IMR-90 (cell line): Measurements from ENCODE around the gene PSMD6.

Experiments used
- CEBPB ChIP-seq: IDR thresholded peaks from 2 replicates; pipeline ENCODE4 v1.6.1; 2012; ENCODE audit warnings: low read depth, low read length, improper control_type of control experiment
- FOS ChIP-seq: fragments of 150-350 bp; IDR thresholded peaks from 2 replicates; pipeline ENCODE4 v1.6.1; 2016; ENCODE audit warnings: low read depth, low read length
- MAFK ChIP-seq: IDR thresholded peaks from 2 replicates; pipeline ENCODE4 v1.6.1; 2012; ENCODE audit warnings: low read depth, low read length, improper control_type of control experiment
- MAZ ChIP-seq: IDR thresholded peaks from 2 replicates; pipeline ENCODE4 v1.6.1; 2012; ENCODE audit warnings: low read depth, mild to moderate bottlenecking, low read length, improper control_type of control experiment, moderate library complexity, borderline replicate concordance
- POLR2A ChIP-seq: IDR thresholded peaks from 2 replicates; pipeline ENCODE4 v1.6.1; 2012; ENCODE audit warnings: mild to moderate bottlenecking, low read depth, low read length
- RFX5 ChIP-seq: IDR thresholded peaks from 2 replicates; pipeline ENCODE4 v1.8.0; 2012; ENCODE audit warnings: low read depth, mild to moderate bottlenecking, low read length, moderate library complexity
- SMC3 ChIP-seq: fragments of 150-350 bp; IDR thresholded peaks from 2 replicates; pipeline ENCODE4 v1.6.1; 2016; ENCODE audit warnings: low read depth, mild to moderate bottlenecking, antibody characterized with exemption, low read length, moderate library complexity
- TF ChIP-seq, protein P1 (sequence below): conservative IDR thresholded peaks from 2 replicates; pipeline ENCODE4 v1.5.1; 2012; ENCODE audit warnings: mild to moderate bottlenecking, low read depth, low read length, improper control_type of control experiment
- TF ChIP-seq, protein P2 (sequence below): fragments of 150-350 bp; IDR thresholded peaks from 2 replicates; pipeline ENCODE4 v1.6.1; 2017; ENCODE audit warnings: mild to moderate bottlenecking, antibody characterized with exemption, low read length, low read depth

DNA sequence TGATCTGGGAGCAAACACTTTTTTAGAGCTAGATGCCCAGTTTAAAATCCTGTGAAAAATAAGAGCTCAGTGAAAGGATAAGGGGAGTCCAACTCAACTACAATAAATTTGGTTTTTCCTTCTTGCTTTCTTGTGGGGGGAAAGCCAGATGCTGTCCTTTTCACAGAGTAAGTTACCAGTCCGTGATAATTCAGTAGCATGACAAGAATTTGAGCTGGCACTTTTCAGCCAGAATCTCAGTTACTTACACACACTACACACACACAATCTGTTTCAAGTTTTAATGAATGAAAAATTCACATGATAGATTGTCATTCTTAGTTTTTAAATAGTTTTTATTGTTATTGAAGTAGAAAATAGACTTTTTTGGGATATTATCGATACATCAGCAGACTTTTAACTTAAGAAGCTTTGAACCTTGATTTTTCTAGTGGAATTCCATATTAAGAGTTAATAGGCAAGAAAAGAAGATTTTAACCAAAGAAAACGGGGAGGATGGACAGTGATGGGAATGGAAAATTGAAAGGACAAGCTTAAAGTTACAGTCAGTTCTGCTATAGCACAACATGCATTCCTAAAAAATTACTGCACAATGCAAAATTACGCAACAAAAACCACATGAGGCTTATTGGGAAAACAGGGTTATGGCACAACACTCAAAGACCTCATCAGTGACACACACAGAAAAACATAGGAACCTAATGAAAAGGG, 47.0 kb downstream of the PSMD6 start:
- TF ChIP-seq, protein P1, sequence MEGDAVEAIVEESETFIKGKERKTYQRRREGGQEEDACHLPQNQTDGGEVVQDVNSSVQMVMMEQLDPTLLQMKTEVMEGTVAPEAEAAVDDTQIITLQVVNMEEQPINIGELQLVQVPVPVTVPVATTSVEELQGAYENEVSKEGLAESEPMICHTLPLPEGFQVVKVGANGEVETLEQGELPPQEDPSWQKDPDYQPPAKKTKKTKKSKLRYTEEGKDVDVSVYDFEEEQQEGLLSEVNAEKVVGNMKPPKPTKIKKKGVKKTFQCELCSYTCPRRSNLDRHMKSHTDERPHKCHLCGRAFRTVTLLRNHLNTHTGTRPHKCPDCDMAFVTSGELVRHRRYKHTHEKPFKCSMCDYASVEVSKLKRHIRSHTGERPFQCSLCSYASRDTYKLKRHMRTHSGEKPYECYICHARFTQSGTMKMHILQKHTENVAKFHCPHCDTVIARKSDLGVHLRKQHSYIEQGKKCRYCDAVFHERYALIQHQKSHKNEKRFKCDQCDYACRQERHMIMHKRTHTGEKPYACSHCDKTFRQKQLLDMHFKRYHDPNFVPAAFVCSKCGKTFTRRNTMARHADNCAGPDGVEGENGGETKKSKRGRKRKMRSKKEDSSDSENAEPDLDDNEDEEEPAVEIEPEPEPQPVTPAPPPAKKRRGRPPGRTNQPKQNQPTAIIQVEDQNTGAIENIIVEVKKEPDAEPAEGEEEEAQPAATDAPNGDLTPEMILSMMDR = no peak
- peak; percentile 100 for TF ChIP-seq CEBPB
- TF ChIP-seq RFX5 = no peak; the same call in 1 of the 2 replicates
- TF ChIP-seq POLR2A = no peak
- peak; percentile 22; the same call in 1 of the 2 replicates for TF ChIP-seq MAFK
- TF ChIP-seq MAZ = no peak
- TF ChIP-seq, protein P2, sequence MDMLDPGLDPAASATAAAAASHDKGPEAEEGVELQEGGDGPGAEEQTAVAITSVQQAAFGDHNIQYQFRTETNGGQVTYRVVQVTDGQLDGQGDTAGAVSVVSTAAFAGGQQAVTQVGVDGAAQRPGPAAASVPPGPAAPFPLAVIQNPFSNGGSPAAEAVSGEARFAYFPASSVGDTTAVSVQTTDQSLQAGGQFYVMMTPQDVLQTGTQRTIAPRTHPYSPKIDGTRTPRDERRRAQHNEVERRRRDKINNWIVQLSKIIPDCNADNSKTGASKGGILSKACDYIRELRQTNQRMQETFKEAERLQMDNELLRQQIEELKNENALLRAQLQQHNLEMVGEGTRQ = peak; percentile 40; the same call in 1 of the 2 replicates
- TF ChIP-seq SMC3 = no peak
- peak; percentile 84 for TF ChIP-seq FOS
